ENCODE results near the gene U2SURP.

- TF ChIP-seq CTCF (conservative IDR thresholded peaks at IDR 0.05 in 1 of 2, IDR thresholded peaks at IDR 0.05 in 1 of 2; ENCODE audit: low read depth in 1 of 2, low read length in 2 of 2) (no peak), EZH2 (IDR thresholded peaks at IDR 0.05; ENCODE audit: low read length, missing control alignments) (no peak)
Measured at GRCh38 chr3:143056372-143056771, 55.0 kb downstream of the U2SURP start.

Data from fibroblast of lung (primary cell).